Measurements from ENCODE around the gene BICDL2. TPM values are rescaled to one million over a fixed set of nuclear protein-coding genes. Genes with fewer than 3 reads are reported as not detected.
A peak's percentile ranks its signal among the peaks of the same experiment; 100 is the strongest.

BICDL2 gene
- total and polyA plus RNA-seq, 2 of the 8 experiments (the other 6 are each of a cell fraction or from before 2014, with no cell fraction given), result 7.3 to 15.9 TPM

DNA sequence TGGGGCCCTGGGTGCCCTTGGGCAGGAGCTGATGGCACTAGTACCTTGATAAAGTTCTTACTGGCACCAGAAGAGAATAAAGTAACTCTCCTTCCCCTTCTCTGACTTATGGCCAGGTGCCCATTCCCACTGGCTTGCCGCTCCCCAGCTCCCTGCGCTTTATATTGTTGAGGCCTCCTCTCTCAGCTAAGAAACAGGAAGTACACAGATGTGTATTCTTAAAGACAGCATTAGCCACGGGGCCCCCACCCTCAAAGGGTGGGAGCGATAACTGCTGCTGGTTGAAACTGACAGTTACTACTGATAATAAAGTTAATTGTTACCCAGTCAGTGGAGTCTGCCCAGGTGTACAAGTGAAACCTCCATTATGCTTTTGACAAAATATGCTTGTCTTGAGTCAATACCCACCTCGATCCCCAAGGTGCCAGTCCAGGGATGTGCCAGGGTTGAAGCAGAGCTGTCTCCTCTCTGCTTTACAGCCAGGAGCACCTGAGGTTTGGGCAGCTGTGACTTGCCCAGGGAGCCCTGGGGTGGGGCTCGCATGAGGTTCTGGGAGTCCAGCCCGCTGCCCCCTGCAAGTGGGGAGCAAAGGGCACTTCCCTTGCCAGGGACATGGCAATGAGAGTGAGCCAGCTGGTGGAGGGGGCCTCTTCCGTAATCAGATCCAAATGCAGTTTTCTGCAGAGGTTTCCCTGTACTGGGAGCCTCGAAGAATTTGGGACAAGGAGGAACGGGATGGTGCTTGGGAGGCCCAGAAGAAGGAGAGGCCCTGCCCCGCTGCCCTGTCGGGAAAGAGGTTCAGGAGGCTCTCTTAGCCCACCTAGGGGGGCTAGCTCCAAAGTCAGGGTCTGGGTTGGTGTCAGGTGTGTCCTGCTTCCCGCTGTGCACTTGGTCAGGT, 29.4 kb downstream of the BICDL2 start:
- H3K18ac ChIP-seq (ENCODE audit: extremely low read depth, low read length), result peak overlapping the region; percentile 100
- H2BK20ac ChIP-seq (ENCODE audit: low read length), result peak overlapping the region; percentile 40
- peak overlapping the region; percentile 99 for H3K4ac ChIP-seq (replicated peaks; ENCODE audit: insufficient read length, low read depth, low read length)
- H4K91ac ChIP-seq (replicated peaks; ENCODE audit: insufficient read length, low read length), result peak overlapping the region; percentile 100
- peaks cover 0 to 3% (median 0%) of the 10 kb centered on the region in 4 experiments; a peak in 1 of 8 replicates for H3K36me3 ChIP-seq (ENCODE audit: control insufficient read depth in 2 of 4, insufficient read depth in 4 of 4, low read length in 3 of 4)
- peaks cover 17 to 50% (median 41%) of the 10 kb centered on the region in 4 experiments for H3K4me1 ChIP-seq (replicated peaks in 1 of 4; ENCODE audit: control insufficient read depth in 3 of 4, insufficient read depth in 4 of 4, low read length in 3 of 4)
- peak overlapping the region; percentile 14 for H3K14ac ChIP-seq (ENCODE audit: insufficient read length)
- H3K56ac ChIP-seq (replicated peaks; ENCODE audit: insufficient read length, low read depth, low read length), result peak overlapping the region; percentile 96
- DNase-seq (ENCODE audit: low read depth in 1 of 2, low spot score in 2 of 2), result no peak
- H2BK12ac ChIP-seq (ENCODE audit: low read depth, low read length), result peak overlapping the region; percentile 99
- H2AK5ac ChIP-seq (ENCODE audit: low read depth, low read length), result peak overlapping the region; percentile 94
- POLR2A ChIA-PET (ENCODE audit: partially characterized antibody), result interaction anchor here (0.6 to 35.7 kb wide), 19 partner anchors 10 to 102 kb away, joined by 3 to 1808 read pairs (median 7); partner anchors contain the start of genes BICDL2, CLDN6, CLDN9 and HCFC1R1
- H3K79me2 ChIP-seq (ENCODE audit: control insufficient read depth in 1 of 2, insufficient read depth in 2 of 2, low read length in 2 of 2), result peaks cover 0 to 6% of the 10 kb centered on the region in 2 experiments; a peak in 1 of 4 replicates
- peak overlapping the region; percentile 84 to 88 for H3K4me2 ChIP-seq (ENCODE audit: insufficient read depth in 1 of 2, low read depth in 2 of 2, low read length in 2 of 2)
- H4K8ac ChIP-seq (ENCODE audit: extremely low read depth, insufficient read depth, low read length), result peak overlapping the region; percentile 69
- peaks cover 19% of the 10 kb centered on the region for H3K23me2 ChIP-seq (ENCODE audit: low read depth, low read length)
- H3K27me3 ChIP-seq (replicated peaks in 1 of 4; ENCODE audit: control insufficient read depth in 3 of 4, extremely low read depth in 1 of 4, insufficient read depth in 3 of 4, low read length in 3 of 4), result no peaks in the 10 kb centered on the region; a peak in 1 of 7 replicates
- no peak overlapping the region for H3K23ac ChIP-seq (ENCODE audit: insufficient read length)
- 43% methylated on average over 13 of the region's 13 CpGs; no CpG with 5 or more reads in 1 of the 2 experiments for WGBS, 2 experiments (ENCODE audit: extremely low coverage in 1 of 2, insufficient coverage in 1 of 2, insufficient read length in 1 of 2, insufficient replicate concordance in 2 of 2, low coverage in 1 of 2, low lambda C conversion rate in 2 of 2, missing lambda C conversion rate in 1 of 2)
- H3K4me3 ChIP-seq (ENCODE audit: extremely low read depth in 1 of 4, insufficient read depth in 2 of 4, low read depth in 3 of 4, low read length in 4 of 4), result peak overlapping the region; percentile 20 to 60 (median 46)
- H2BK15ac ChIP-seq (ENCODE audit: low read length), result 0 out of 2 replicates have a peak overlapping the region, but pooled peaks have one; percentile 6
- peak overlapping the region in 3 of 4 experiments; percentile 84 to 87 (median 85); a peak in 5 of 7 replicates for H3K9ac ChIP-seq (replicated peaks in 1 of 4; ENCODE audit: extremely low read depth in 1 of 4, low read depth in 3 of 4, low read length in 3 of 4)
- H2BK5ac ChIP-seq (ENCODE audit: low read depth, low read length), result peak overlapping the region; percentile 100
- H2AFZ ChIP-seq (ENCODE audit: low read length), result no peak overlapping the region
- no peaks in the 10 kb centered on the region for H3K9me3 ChIP-seq (ENCODE audit: insufficient read depth in 2 of 2, low read depth in 1 of 2, low read length in 1 of 2)
- H4K5ac ChIP-seq (ENCODE audit: insufficient read length, low read depth, low read length), result peak overlapping the region; percentile 63
- H3K79me1 ChIP-seq (ENCODE audit: low read depth, low read length), result no peaks in the 10 kb centered on the region; the same call in 1 of the 2 replicates
- H3K27ac ChIP-seq (ENCODE audit: low read depth, low read length), result peak overlapping the region; percentile 96
- H2BK120ac ChIP-seq (replicated peaks; ENCODE audit: low read depth, low read length), result peak overlapping the region; percentile 85
- H4K20me1 ChIP-seq (replicated peaks in 1 of 2; ENCODE audit: control insufficient read depth in 1 of 2, insufficient read depth in 2 of 2, low read length in 2 of 2), result no peaks in the 10 kb centered on the region
- CTCF ChIA-PET (ENCODE audit: partially characterized antibody), result interaction anchor here (0.8 to 17.3 kb wide), 6 partner anchors 21 to 136 kb away, joined by 3 to 639 read pairs (median 5); partner anchors contain the start of genes BICDL2, CLDN6, HCFC1R1 and THOC6
- no peak for FAIRE-seq
- TF ChIP-seq BACH1 (IDR thresholded peaks at IDR 0.05; ENCODE audit: low read length) (no peak), NRF1 (IDR thresholded peaks at IDR 0.05; ENCODE audit: low read depth, low read length) (no peak), CTBP2 (IDR thresholded peaks at IDR 0.05; ENCODE audit: borderline replicate concordance, insufficient read depth, insufficient read length, low read length) (no peak), RNF2 (IDR thresholded peaks at IDR 0.05; ENCODE audit: borderline replicate concordance, low read depth, low read length, missing control alignments, poor library complexity, severe bottlenecking) (no peak), GTF2F1 (IDR thresholded peaks at IDR 0.05; ENCODE audit: borderline replicate concordance, low read depth, low read length) (no peak), SAP30 (IDR thresholded peaks at IDR 0.05; ENCODE audit: insufficient read depth, insufficient replicate concordance, low read length) (no peak), CEBPB (IDR thresholded peaks at IDR 0.05; ENCODE audit: low read depth, low read length) (no peak), MAFK (IDR thresholded peaks at IDR 0.05; ENCODE audit: low read depth, low read length) (no peak), EGR1 (IDR thresholded peaks at IDR 0.05; ENCODE audit: borderline replicate concordance, low read depth, low read length) (no peak), POU5F1 (IDR thresholded peaks at IDR 0.05; ENCODE audit: low read depth, low read length) (no peak)

All from H1 (cell line).